Measurements from ENCODE around the gene IFT52. TPM values are rescaled to one million over a fixed set of nuclear protein-coding genes. Genes with fewer than 3 reads are reported as not detected.

IFT52 gene
- total RNA-seq (2014; rRNA removed) (22.9 and 23.0 TPM in 2 replicates), Bru-seq, nascent RNA (percentile 59 among the genes with signal in this experiment), BruChase-seq, experiment 1, labeled RNA remaining after a 6-hour chase (percentile 59 among the genes with signal in this experiment), BruChase-seq, experiment 2, labeled RNA remaining after a 2-hour chase (percentile 53 among the genes with signal in this experiment)
- long read RNA-seq, transcript IFT52-202 (14 exons, 1,599 nt) = minor isoform, 12 of 50 reads
- long read RNA-seq, transcript IFT52-201 (14 exons, 1,757 nt) = major isoform, 26 of 50 reads
- long read RNA-seq, partial matches to known transcripts = 1 of 50 reads
- long read RNA-seq, other reads (novel, unspliced or antisense) = 11 of 50 reads

DNA sequence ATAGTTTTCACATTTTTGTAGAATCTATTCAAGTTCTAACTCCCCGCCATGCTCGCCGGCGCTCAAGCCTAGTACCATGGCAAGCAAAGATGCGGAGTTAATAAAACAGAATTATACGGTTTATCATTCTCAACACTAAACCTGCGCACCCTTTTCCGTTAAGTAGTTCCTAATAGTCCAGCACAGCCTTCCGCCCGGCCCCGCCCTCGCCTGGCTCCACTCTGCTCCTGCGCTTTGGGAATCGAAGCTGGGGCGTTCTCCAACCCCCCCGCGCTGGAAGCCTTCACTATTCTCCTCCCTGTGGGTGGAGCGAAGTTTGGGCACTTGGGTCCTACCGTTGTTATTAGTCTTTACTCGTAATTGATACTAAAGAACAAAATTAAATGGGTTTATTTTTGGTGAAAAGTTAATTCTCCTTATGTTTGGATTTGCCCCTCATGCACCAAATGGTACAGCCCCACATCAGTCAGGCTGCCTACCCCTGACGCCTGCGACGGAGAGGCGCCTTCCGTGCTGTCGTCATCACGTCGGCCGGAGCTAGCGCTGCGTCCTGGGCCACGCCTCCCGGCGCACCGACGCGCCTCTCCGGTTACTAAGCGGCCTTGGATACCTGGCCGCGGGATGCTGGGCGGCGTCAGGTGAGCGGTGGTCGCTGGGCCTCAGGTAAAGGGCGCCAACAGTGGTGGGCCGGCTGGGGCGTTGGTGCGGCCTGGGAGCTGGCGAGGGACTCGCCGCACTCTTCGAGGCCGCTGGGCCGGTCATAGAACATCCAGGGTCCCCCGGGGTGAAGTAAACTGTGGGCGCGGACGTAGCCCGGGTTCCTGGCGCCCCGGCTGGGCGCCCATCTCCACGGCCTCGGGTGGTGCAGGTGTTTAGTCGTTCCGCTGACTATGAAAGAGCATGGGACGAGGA is at the start of gene IFT52:
IFT52 (plus strand) TSS at position 546 of the 912 bp plus-strand sequence. CDS start 3,762 bp downstream, outside the sequence.
- CTCF ChIA-PET = interaction anchor here (0.5 to 0.6 kb wide), 5 partner anchors 52 to 1141 kb away, joined by 6 to 9 read pairs (median 6); no protein-coding TSS in a partner anchor
- Histone ChIP-seq H3K9ac (ENCODE audit: low read length) (peak within 1 kb of the TSS; percentile 88), H3K9me2 (replicated peaks; ENCODE audit: low read length) (no peaks in the 10 kb centered on the region), H3K36me3 (ENCODE audit: low read depth, low read length) (peaks cover under 1% of the 10 kb centered on the region; the same call in 1 of the 2 replicates), H3K4me1 (ENCODE audit: insufficient read depth, low read length) (peaks cover 14% of the 10 kb centered on the region), H2AFZ (ENCODE audit: low read length) (peak within 1 kb of the TSS; percentile 91), H3K27ac (ENCODE audit: low read length) (peak within 1 kb of the TSS; percentile 66), H3K4me3 (ENCODE audit: low read length) (peak within 1 kb of the TSS; percentile 93), H3K4me2 (ENCODE audit: low read length) (peak within 1 kb of the TSS; percentile 92), H3F3A (ENCODE audit: low read length, unreplicated experiment) (no peaks in the 10 kb centered on the region), H3K27me3 (ENCODE audit: low read length) (no peaks in the 10 kb centered on the region), H3K79me2 (ENCODE audit: low read length) (peaks cover 23% of the 10 kb centered on the region), H4K20me1 (ENCODE audit: low read length) (no peaks in the 10 kb centered on the region), H3K9me3 (ENCODE audit: low read length) (no peaks in the 10 kb centered on the region)
- peak; percentile 99 for ATAC-seq
- POLR2A ChIA-PET (ENCODE audit: unreplicated experiment) = interaction anchor here (0.6 to 0.7 kb wide), 5 partner anchors 49 to 1821 kb away, joined by 3 to 18 read pairs (median 14); no protein-coding TSS in a partner anchor
- peak; percentile 97 for DNase-seq
- no TSS peak for BruUV-seq (replicated peaks)
- TF ChIP-seq EZH2phosphoT487 (IDR thresholded peaks at IDR 0.05; ENCODE audit: borderline replicate concordance, low read length) (no peak), EZH2 (IDR thresholded peaks at IDR 0.05; ENCODE audit: low read length, unreplicated experiment) (no peak), CTCF (conservative IDR thresholded peaks at IDR 0.05; ENCODE audit: low read depth, low read length) (no peak)
- intact Hi-C loops (cut with micrococcal nuclease) = loop anchor here (1.0 kb wide), 2 partner anchors 49 to 133 kb away; partner anchors contain the start of gene SRSF6

DNA sequence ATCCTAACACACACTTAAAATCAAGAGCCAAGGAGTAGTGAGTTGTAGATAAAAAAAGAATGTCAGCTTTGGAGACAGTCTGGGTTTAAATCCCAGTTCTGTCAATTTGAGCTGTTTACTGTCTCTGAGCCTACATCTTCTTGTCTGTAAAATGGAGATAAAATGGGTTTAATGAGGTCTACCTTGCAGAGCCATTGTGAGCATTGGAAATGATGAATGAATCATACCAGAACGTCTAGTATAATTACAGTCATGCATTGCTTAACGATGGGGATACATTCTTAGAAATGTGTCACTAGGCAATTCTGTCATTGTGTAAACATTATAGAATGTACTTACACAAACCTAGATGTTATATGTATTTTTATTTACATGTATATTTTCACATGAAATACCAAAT is 49.5 kb upstream of the IFT52 start:
- CTCF ChIA-PET = no interaction called here

More for the DNA sequence above, 49.5 kb upstream of the IFT52 start:
- no peaks in the 10 kb centered on the region for H3K9me3 ChIP-seq (ENCODE audit: low read length)
- peak overlapping the region; percentile 42 for H3K27ac ChIP-seq (ENCODE audit: low read length)
- no peaks in the 10 kb centered on the region for H3K9me2 ChIP-seq (replicated peaks; ENCODE audit: low read length)
- intact Hi-C loops (cut with micrococcal nuclease) = loop anchor here (1.0 kb wide), 1 partner anchor 49 kb away; the partner anchor contains the start of gene IFT52
- BruUV-seq (replicated peaks) = no TSS peak
- H4K20me1 ChIP-seq (ENCODE audit: low read length) = peaks cover 3% of the 10 kb centered on the region; the same call in 1 of the 2 replicates
- H3F3A ChIP-seq (ENCODE audit: low read length, unreplicated experiment) = no peaks in the 10 kb centered on the region
- ATAC-seq (peak; percentile 92), DNase-seq (peak; percentile 95)
- H3K9ac ChIP-seq (ENCODE audit: low read length) = no peak overlapping the region
- no peaks in the 10 kb centered on the region for H3K79me2 ChIP-seq (ENCODE audit: low read length)
- H3K36me3 ChIP-seq (ENCODE audit: low read depth, low read length) = peaks cover 3% of the 10 kb centered on the region; the same call in 1 of the 2 replicates
- peak overlapping the region; percentile 52 for H3K4me2 ChIP-seq (ENCODE audit: low read length)
- peaks cover 24% of the 10 kb centered on the region for H3K4me1 ChIP-seq (ENCODE audit: insufficient read depth, low read length)
- POLR2A ChIA-PET (ENCODE audit: unreplicated experiment) = interaction anchor here (0.6 kb wide), 1 partner anchor 27 kb away, joined by 3 read pairs; no protein-coding TSS in a partner anchor
- TF ChIP-seq EZH2phosphoT487 (IDR thresholded peaks at IDR 0.05; ENCODE audit: borderline replicate concordance, low read length) (no peak), CTCF (conservative IDR thresholded peaks at IDR 0.05; ENCODE audit: low read depth, low read length) (no peak), EZH2 (IDR thresholded peaks at IDR 0.05; ENCODE audit: low read length, unreplicated experiment) (no peak)
- H2AFZ ChIP-seq (ENCODE audit: low read length) = no peak overlapping the region
- no peaks in the 10 kb centered on the region for H3K27me3 ChIP-seq (ENCODE audit: low read length)
- H3K4me3 ChIP-seq (ENCODE audit: low read length) = no peak overlapping the region

Measured in PC-3 (cell line).